Stimulated activated CD8-positive, alpha-beta memory T cell treated with anti-CD3 and anti-CD28 coated beads, Interleukin-12 subunit alpha, Interleukin-12 subunit beta, amount 100 ng/mL, for 4 hours (primary cell): Measurements from ENCODE around the gene CD46.

ENCODE experiments used
- DNase-seq: peaks from one replicate; pipeline ENCODE4 v3.0.0-alpha.2; 2020; ENCODE audit warnings: low read depth

Gene CD46

GRCh38 chr1:207797229-207797973 lies 45.5 kb downstream of the CD46 start:
- DNase-seq = peak; percentile 53

GRCh38 chr1:207798847-207799246 lies 47.0 kb downstream of the CD46 start:
- no peak for DNase-seq

- no peak for DNase-seq
Observed at GRCh38 chr1:207799989-207800648, 48.3 kb downstream of the CD46 start.

- no peak for DNase-seq
Observed at GRCh38 chr1:207801819-207802218, 50.0 kb downstream of the CD46 start.

- no peak for DNase-seq
Observed at GRCh38 chr1:207803678-207804077, 51.8 kb downstream of the CD46 start.

- no peak for DNase-seq
Observed at GRCh38 chr1:207804721-207805468, 53.0 kb downstream of the CD46 start.

GRCh38 chr1:207805841-207806421 lies 54.1 kb downstream of the CD46 start:
- DNase-seq = no peak

- DNase-seq = no peak
Observed at GRCh38 chr1:207806531-207807325, 54.9 kb downstream of the CD46 start.

GRCh38 chr1:207807326-207807689 lies 55.5 kb downstream of the CD46 start:
- DNase-seq = no peak

GRCh38 chr1:207807690-207808321 lies 56.0 kb downstream of the CD46 start:
- no peak for DNase-seq

- no peak for DNase-seq
Observed at GRCh38 chr1:207808322-207808705, 56.5 kb downstream of the CD46 start.

- DNase-seq = no peak
Observed at GRCh38 chr1:207808911-207809555, 57.2 kb downstream of the CD46 start.

GRCh38 chr1:207810173-207810572 lies 58.3 kb downstream of the CD46 start:
- DNase-seq = no peak

- no peak for DNase-seq
Observed at GRCh38 chr1:207810606-207811295, 58.9 kb downstream of the CD46 start.

GRCh38 chr1:207811319-207811718 lies 59.5 kb downstream of the CD46 start:
- no peak for DNase-seq

- no peak for DNase-seq
Observed at GRCh38 chr1:207811920-207812720, 60.3 kb downstream of the CD46 start.

GRCh38 chr1:207812778-207813511 lies 61.1 kb downstream of the CD46 start:
- no peak for DNase-seq

GRCh38 chr1:207813512-207813881 lies 61.6 kb downstream of the CD46 start:
- no peak for DNase-seq

GRCh38 chr1:207813946-207814345 lies 62.1 kb downstream of the CD46 start:
- no peak for DNase-seq
